ENCODE results near the gene JAM2.
"Not testable (repeated sequence)": the region's sequence is repeated elsewhere in the genome, so short reads cannot be mapped to it uniquely, and the experiment has no call there.

Gene JAM2

GRCh38 chr21:25638660-25639550, at the start of gene JAM2:
Gene JAM2 (plus strand): TSS chr21:25639258. CDS start chr21:25639822, 564 bp downstream.
- peak; percentile 26 for DNase-seq

- no peak for DNase-seq
These were observed 49.2 kb upstream of the JAM2 start for GRCh38 chr21:25589887-25590286.

- DNase-seq, result peak; percentile 79
These were observed 31.7 kb upstream of the JAM2 start, which contains the start of gene MRPL39 for GRCh38 chr21:25607151-25608043. Gene MRPL39 (minus strand): TSS chr21:25607481. CDS start chr21:25607475, 6 bp downstream.

GRCh38 chr21:25608044-25608737, 30.9 kb upstream of the JAM2 start:
- DNase-seq, result peak; percentile 61

- DNase-seq, result no peak
These were observed 24.6 kb upstream of the JAM2 start for GRCh38 chr21:25614441-25614840.

GRCh38 chr21:25615880-25616279, 23.2 kb upstream of the JAM2 start:
- no peak for DNase-seq

GRCh38 chr21:25619198-25619597, 19.9 kb upstream of the JAM2 start:
- DNase-seq, result no peak

- no peak for DNase-seq
These were observed 14.5 kb upstream of the JAM2 start for GRCh38 chr21:25624511-25624910.

GRCh38 chr21:25625036-25625435, 14.0 kb upstream of the JAM2 start:
- no peak for DNase-seq

- DNase-seq, result not testable (repeated sequence)
These were observed 13.1 kb upstream of the JAM2 start for GRCh38 chr21:25625776-25626555.

- no peak for DNase-seq
These were observed 12.3 kb upstream of the JAM2 start for GRCh38 chr21:25626757-25627156.

GRCh38 chr21:25632296-25632695, 6.8 kb upstream of the JAM2 start:
- DNase-seq, result no peak

GRCh38 chr21:25635310-25635709, 3.7 kb upstream of the JAM2 start:
- no peak for DNase-seq

GRCh38 chr21:25636727-25637126, 2.3 kb upstream of the JAM2 start:
- DNase-seq, result no peak

GRCh38 chr21:25637851-25638659, 1.0 kb upstream of the JAM2 start:
- no peak for DNase-seq

GRCh38 chr21:25639551-25640201, 618 bp downstream of the JAM2 start:
- DNase-seq, result peak; percentile 27

GRCh38 chr21:25640202-25640942, 1.3 kb downstream of the JAM2 start:
- peak; percentile 1 for DNase-seq

GRCh38 chr21:25640943-25641292, 1.9 kb downstream of the JAM2 start:
- DNase-seq, result no peak

- no peak for DNase-seq
These were observed 4.4 kb downstream of the JAM2 start for GRCh38 chr21:25643486-25643885.

GRCh38 chr21:25646474-25646873, 7.4 kb downstream of the JAM2 start:
- no peak for DNase-seq
